C4-2B (cell line): Measurements from ENCODE around the gene PSMB10.
A peak's percentile ranks its signal among the peaks of the same experiment; 100 is the strongest.

ENCODE experiments used
- H3K27ac ChIP-seq: fragments of 450-650 bp; 2 replicates; pipeline ENCODE4 v1.5.1; 2017
- ZFX ChIP-seq: fragments of 450-650 bp; IDR thresholded peaks from 2 replicates; pipeline ENCODE4 v1.6.1; 2017
- TF ChIP-seq, protein P1 (sequence below): fragments of 450-650 bp; conservative IDR thresholded peaks from 2 replicates; pipeline ENCODE4 v1.5.1; 2017; ENCODE audit warnings: mild to moderate bottlenecking

Gene PSMB10

DNA sequence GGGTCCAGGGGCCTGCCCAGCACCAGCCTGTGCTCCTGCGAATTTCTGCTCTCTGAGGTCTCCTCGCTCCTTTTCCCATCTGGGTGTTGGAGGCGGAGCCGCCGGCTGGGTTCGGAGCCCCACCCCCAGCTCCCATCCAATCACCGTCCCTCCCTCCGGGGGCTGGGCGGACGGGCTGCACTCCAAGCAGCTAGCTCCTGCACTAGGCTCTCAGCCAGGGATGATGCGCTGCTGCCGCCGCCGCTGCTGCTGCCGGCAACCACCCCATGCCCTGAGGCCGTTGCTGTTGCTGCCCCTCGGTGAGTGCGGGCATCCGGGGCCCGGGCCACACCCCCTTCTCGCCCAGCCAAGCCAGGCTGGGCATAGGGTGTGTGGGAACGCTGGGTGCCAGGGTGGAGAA is 52.0 kb downstream of the PSMB10 start, which contains the start of gene NRN1L:
NRN1L (plus strand) TSS at position 202 of the 400 bp plus-strand sequence; CDS start at position 221, 19 bp downstream.
- TF ChIP-seq ZFX, result no peak
- TF ChIP-seq, protein P1, sequence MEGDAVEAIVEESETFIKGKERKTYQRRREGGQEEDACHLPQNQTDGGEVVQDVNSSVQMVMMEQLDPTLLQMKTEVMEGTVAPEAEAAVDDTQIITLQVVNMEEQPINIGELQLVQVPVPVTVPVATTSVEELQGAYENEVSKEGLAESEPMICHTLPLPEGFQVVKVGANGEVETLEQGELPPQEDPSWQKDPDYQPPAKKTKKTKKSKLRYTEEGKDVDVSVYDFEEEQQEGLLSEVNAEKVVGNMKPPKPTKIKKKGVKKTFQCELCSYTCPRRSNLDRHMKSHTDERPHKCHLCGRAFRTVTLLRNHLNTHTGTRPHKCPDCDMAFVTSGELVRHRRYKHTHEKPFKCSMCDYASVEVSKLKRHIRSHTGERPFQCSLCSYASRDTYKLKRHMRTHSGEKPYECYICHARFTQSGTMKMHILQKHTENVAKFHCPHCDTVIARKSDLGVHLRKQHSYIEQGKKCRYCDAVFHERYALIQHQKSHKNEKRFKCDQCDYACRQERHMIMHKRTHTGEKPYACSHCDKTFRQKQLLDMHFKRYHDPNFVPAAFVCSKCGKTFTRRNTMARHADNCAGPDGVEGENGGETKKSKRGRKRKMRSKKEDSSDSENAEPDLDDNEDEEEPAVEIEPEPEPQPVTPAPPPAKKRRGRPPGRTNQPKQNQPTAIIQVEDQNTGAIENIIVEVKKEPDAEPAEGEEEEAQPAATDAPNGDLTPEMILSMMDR, result no peak
- peak within 1 kb of the TSS; percentile 34 for H3K27ac ChIP-seq
